H1 (cell line): ENCODE results near the gene CYRIA. TPM values are rescaled to one million over a fixed set of nuclear protein-coding genes. Genes with fewer than 3 reads are reported as not detected.

Experiments used
- CTCF ChIA-PET: fragments of 300-600 bp; sonication (Branson Sonifier 250); formaldehyde crosslinking; loops from one replicate; lab custom pipeline; 2021; ENCODE audit not compliant: partially characterized antibody; lab: Charles Lee
- POLR2A ChIA-PET: fragments of 300-600 bp; sonication (Branson Sonifier 250); formaldehyde crosslinking; loops from one replicate; lab custom pipeline; 2021; ENCODE audit warnings: inconsistent platforms; ENCODE audit not compliant: partially characterized antibody; lab: Charles Lee
- DNase-seq, 2 experiments: peaks; one replicate each; pipeline versions ENCODE4 v3.0.0 to v3.0.0-alpha.2; 2010 to 2022; ENCODE audit warnings: low spot score in 2 of 2, low read depth in 1 of 2, mixed read lengths in 1 of 2
- FAIRE-seq: peaks from 2 replicates; lab custom pipeline; 2011; peaks lifted over from hg19 to GRCh38; lab: Jason Lieb, UNC
- H2AFZ ChIP-seq: 2 replicates; pipeline ENCODE4 v1.8.1; 2012; ENCODE audit warnings: low read length, inconsistent platforms
- H2AK5ac ChIP-seq: 2 replicates; pipeline ENCODE4 v1.6.1; 2013; ENCODE audit warnings: low read depth, low read length
- H2BK120ac ChIP-seq: replicated peaks from 2 replicates; pipeline ENCODE3; 2013; ENCODE audit warnings: low read depth, low read length, inconsistent platforms
- H2BK12ac ChIP-seq: 2 replicates; pipeline ENCODE4 v1.6.1; 2013; ENCODE audit warnings: low read depth, low read length
- H2BK15ac ChIP-seq: 2 replicates; pipeline ENCODE4 v1.6.1; 2013; ENCODE audit warnings: low read length
- H2BK20ac ChIP-seq: 2 replicates; pipeline ENCODE4 v1.6.1; 2013; ENCODE audit warnings: low read length
- H2BK5ac ChIP-seq: 2 replicates; pipeline ENCODE4 v1.6.1; 2013; ENCODE audit warnings: low read depth, low read length
- H3K14ac ChIP-seq: 2 replicates; pipeline ENCODE4 v1.6.1; 2013; ENCODE audit warnings: inconsistent platforms; ENCODE audit not compliant: insufficient read length
- H3K18ac ChIP-seq: 2 replicates; pipeline ENCODE4 v1.6.1; 2013; ENCODE audit warnings: low read length; ENCODE audit errors: extremely low read depth
- H3K23ac ChIP-seq: 2 replicates; pipeline ENCODE4 v1.6.1; 2013; ENCODE audit warnings: inconsistent platforms; ENCODE audit not compliant: insufficient read length
- H3K23me2 ChIP-seq: 2 replicates; pipeline ENCODE4 v1.6.1; 2013; ENCODE audit warnings: low read depth, low read length
- H3K27ac ChIP-seq: 2 replicates; pipeline ENCODE4 v1.6.1; 2011; ENCODE audit warnings: low read depth, low read length, inconsistent platforms
- H3K27me3 ChIP-seq, 4 experiments: replicated peaks in 1 of 4; 1 replicate in 1 of 4; 2 replicates in 3 of 4; pipeline versions ENCODE4 v1.6.1 to v1.8.1; 2011 to 2013; ENCODE audit warnings: low read length in 3 of 4, mild to moderate bottlenecking in 3 of 4, inconsistent platforms in 2 of 4, mixed read lengths in 2 of 4, moderate library complexity in 1 of 4; ENCODE audit not compliant: control insufficient read depth in 3 of 4, insufficient read depth in 3 of 4; ENCODE audit errors: extremely low read depth in 1 of 4
- H3K36me3 ChIP-seq, 4 experiments: 2 replicates each; pipeline versions ENCODE4 v1.6.1 to v1.8.1; 2011 to 2013; ENCODE audit warnings: mild to moderate bottlenecking in 4 of 4, low read length in 3 of 4, moderate library complexity in 2 of 4, control low read depth in 1 of 4, inconsistent platforms in 1 of 4; ENCODE audit not compliant: insufficient read depth in 4 of 4, control insufficient read depth in 2 of 4
- H3K4ac ChIP-seq: replicated peaks from 2 replicates; pipeline ENCODE3; 2013; ENCODE audit warnings: low read length, low read depth, mixed read lengths, inconsistent platforms; ENCODE audit not compliant: insufficient read length
- H3K4me1 ChIP-seq, 4 experiments: replicated peaks in 1 of 4; 1 replicate in 1 of 4; 2 replicates in 3 of 4; pipeline versions ENCODE4 v1.6.1 to v1.8.1; 2011 to 2013; ENCODE audit warnings: low read length in 3 of 4, inconsistent platforms in 2 of 4, mixed read lengths in 1 of 4; ENCODE audit not compliant: insufficient read depth in 4 of 4, control insufficient read depth in 3 of 4
- H3K4me2 ChIP-seq, 2 experiments: 2 replicates each; pipeline versions ENCODE4 v1.6.1 to v1.8.1; 2011 to 2013; ENCODE audit warnings: low read depth in 2 of 2, low read length in 2 of 2, control low read depth in 1 of 2, inconsistent platforms in 1 of 2, mild to moderate bottlenecking in 1 of 2; ENCODE audit not compliant: insufficient read depth in 1 of 2
- H3K4me3 ChIP-seq, 4 experiments: fragments of 200-600, 300-600 bp in 1 of 4; sonication (generic), shearing (Covaris generic), sonication (Bioruptor Twin) in 1 of 4; 2 replicates each; pipeline versions ENCODE4 v1.5.1 to v1.8.1; 2011 to 2016; ENCODE audit warnings: low read length in 4 of 4, low read depth in 3 of 4, control low read depth in 2 of 4, inconsistent platforms in 2 of 4, mild to moderate bottlenecking in 2 of 4, mixed read lengths in 1 of 4, moderate library complexity in 1 of 4; ENCODE audit not compliant: insufficient read depth in 2 of 4; ENCODE audit errors: extremely low read depth in 1 of 4
- H3K56ac ChIP-seq: replicated peaks from 2 replicates; pipeline ENCODE3; 2013; ENCODE audit warnings: low read depth, mild to moderate bottlenecking, mixed read lengths, low read length, inconsistent platforms; ENCODE audit not compliant: insufficient read length
- H3K79me1 ChIP-seq: 2 replicates; pipeline ENCODE4 v1.6.1; 2013; ENCODE audit warnings: low read depth, low read length, control low read depth
- H3K79me2 ChIP-seq, 2 experiments: 2 replicates each; pipeline versions ENCODE4 v1.6.1 to v1.8.1; 2012 to 2013; ENCODE audit warnings: low read length in 2 of 2, mild to moderate bottlenecking in 2 of 2, inconsistent platforms in 1 of 2; ENCODE audit not compliant: insufficient read depth in 2 of 2, control insufficient read depth in 1 of 2
- H3K9ac ChIP-seq, 4 experiments: replicated peaks in 1 of 4; 1 replicate in 1 of 4; 2 replicates in 3 of 4; pipeline versions ENCODE4 v1.6.1 to v1.8.1; 2011 to 2013; ENCODE audit warnings: low read depth in 3 of 4, low read length in 3 of 4, control low read depth in 2 of 4, mild to moderate bottlenecking in 2 of 4, moderate library complexity in 2 of 4, inconsistent platforms in 1 of 4; ENCODE audit errors: extremely low read depth in 1 of 4
- H3K9me3 ChIP-seq, 2 experiments: 2 replicates each; pipeline versions ENCODE4 v1.6.1 to v1.8.1; 2012 to 2013; ENCODE audit warnings: mild to moderate bottlenecking in 2 of 2, moderate library complexity in 2 of 2, control low read depth in 1 of 2, inconsistent platforms in 1 of 2, low read depth in 1 of 2, low read length in 1 of 2, mixed read lengths in 1 of 2; ENCODE audit not compliant: insufficient read depth in 2 of 2
- H4K20me1 ChIP-seq, 2 experiments: replicated peaks in 1 of 2; 2 replicates each; pipeline versions ENCODE3 to v1.8.1; 2011 to 2013; ENCODE audit warnings: inconsistent platforms in 2 of 2, low read length in 2 of 2, mild to moderate bottlenecking in 1 of 2; ENCODE audit not compliant: insufficient read depth in 2 of 2, control insufficient read depth in 1 of 2
- H4K5ac ChIP-seq: 2 replicates; pipeline ENCODE4 v1.6.1; 2013; ENCODE audit warnings: low read length, low read depth, mixed read lengths, inconsistent platforms; ENCODE audit not compliant: insufficient read length
- H4K8ac ChIP-seq: 2 replicates; pipeline ENCODE4 v1.8.0; 2013; ENCODE audit warnings: mild to moderate bottlenecking, moderate library complexity, low read length, inconsistent platforms; ENCODE audit not compliant: insufficient read depth; ENCODE audit errors: extremely low read depth
- H4K91ac ChIP-seq: replicated peaks from 2 replicates; pipeline ENCODE3; 2013; ENCODE audit warnings: low read length, mixed read lengths, inconsistent platforms; ENCODE audit not compliant: insufficient read length
- GTF2F1 ChIP-seq: IDR thresholded peaks from 2 replicates; pipeline ENCODE4 v1.6.1; 2012; ENCODE audit warnings: low read depth, low read length, improper control_type of control experiment, borderline replicate concordance
- SRF ChIP-seq: IDR thresholded peaks from 2 replicates; pipeline ENCODE4 v1.6.1; 2011; ENCODE audit warnings: mild to moderate bottlenecking, low read depth, low read length, moderate library complexity
- WGBS, 2 experiments: shearing (Covaris generic) in 1 of 2; methylation state at CpG; one replicate each; pipeline versions ENCODE4 v1.1.6 to v1.1.7; 2013 to 2015; ENCODE audit warnings: low lambda C conversion rate in 2 of 2, mixed read lengths in 2 of 2, inconsistent platforms in 1 of 2, low coverage in 1 of 2, missing lambda C conversion rate in 1 of 2; ENCODE audit not compliant: insufficient replicate concordance in 2 of 2, insufficient coverage in 1 of 2, insufficient read length in 1 of 2; ENCODE audit errors: extremely low coverage in 1 of 2, missing lambda C conversion rate in 1 of 2; 5-methylcytosine and 5-hydroxymethylcytosine counted together
- polyA plus RNA-seq, 7 experiments: library from polyadenylated mRNA; depleted of rRNA in 3 of 7; stranded (reverse) in 5 of 7; unstranded in 2 of 7; fragments of >200 nt in 5 of 7; fragments of 200-250 nt in 2 of 7; gene quantifications; 1 replicate in 5 of 7; 2 replicates in 1 of 7; 4 replicates in 1 of 7; pipeline versions ENCODE4 v1.2.1 to v1.2.3, GENCODE V29; 2011 to 2013; ENCODE audit warnings: missing spikeins in 2 of 7, mixed read lengths in 2 of 7
- total RNA-seq: library from RNA; stranded (reverse); fragmentation: NEBNext Ultra II Directional; extraction: Animal tissue kit (Norgen Biotek cat#: 25700); gene quantifications from 2 replicates; pipeline ENCODE4 v1.2.1, GENCODE V29; 2021

CYRIA gene
- total and polyA plus RNA-seq, 2 of the 8 experiments (the other 6 are each of a cell fraction or from before 2014, with no cell fraction given), result 1.5 to 9.8 TPM

GRCh38 chr2:16640001-16640700, 25.5 kb downstream of the CYRIA start:
- Histone ChIP-seq H3K36me3 (no peaks in the 10 kb centered on the region), H3K9ac (no peak overlapping the region), H2BK12ac (peak overlapping the region; percentile 61; the same call in 1 of the 2 replicates), H3K4me3 (no peak overlapping the region), H3K56ac (no peak overlapping the region), H3K27me3 (no peaks in the 10 kb centered on the region), H2AK5ac (no peak overlapping the region; the same call in 1 of the 2 replicates), H2BK20ac (no peak overlapping the region), H3K23ac (no peak overlapping the region), H3K4me2 (no peak overlapping the region), H2BK5ac (no peak overlapping the region), H4K20me1 (no peaks in the 10 kb centered on the region), H3K14ac (no peak overlapping the region), H4K5ac (no peak overlapping the region), H2BK120ac (no peak overlapping the region), H4K8ac (0 out of 2 replicates have a peak overlapping the region, but pooled peaks have one; percentile 29), H3K79me1 (no peaks in the 10 kb centered on the region; the same call in 1 of the 2 replicates), H2AFZ (no peak overlapping the region), H4K91ac (no peak overlapping the region), H3K79me2 (no peaks in the 10 kb centered on the region; a peak in 1 of 4 replicates), H3K4me1 (no peaks in the 10 kb centered on the region; a peak in 2 of 7 replicates), H3K18ac (no peak overlapping the region), H3K4ac (no peak overlapping the region), H3K9me3 (peaks cover 0 to 4% of the 10 kb centered on the region in 2 experiments; a peak in 1 of 4 replicates), H3K27ac (no peak overlapping the region), H3K23me2 (no peaks in the 10 kb centered on the region), H2BK15ac (no peak overlapping the region)
- no peak for TF ChIP-seq GTF2F1
- TF ChIP-seq SRF, result peak; percentile 80
- no peak for FAIRE-seq
- 91% methylated on average over 9 of the region's 9 CpGs; no CpG with 5 or more reads in 1 of the 2 experiments for WGBS, 2 experiments
- ChIA-PET CTCF (interaction anchor here (0.6 to 1.9 kb wide), 8 partner anchors 11 to 122 kb away, joined by 3 to 12 read pairs (median 4); no protein-coding TSS in a partner anchor), POLR2A (no interaction called here)
- DNase-seq, result no peak
